H9 (cell line): ENCODE data around the gene PPBP. TPM values are rescaled to one million over a fixed set of nuclear protein-coding genes. Genes with fewer than 3 reads are reported as not detected.

ENCODE experiments used
- DNase-seq: peaks from one replicate; pipeline ENCODE4 v3.0.0-alpha.2; 2017
- H2AFZ ChIP-seq: one replicate; pipeline ENCODE4 v1.6.1; 2013; ENCODE audit warnings: mild to moderate bottlenecking, low read length, control low read depth, moderate library complexity
- H2AK5ac ChIP-seq: 2 replicates; pipeline ENCODE4 v1.6.1; 2013; ENCODE audit warnings: low read length, control low read depth, mixed read lengths; ENCODE audit not compliant: insufficient read length
- H2BK120ac ChIP-seq: one replicate; pipeline ENCODE4 v1.6.1; 2013; ENCODE audit warnings: low read depth, mild to moderate bottlenecking, low read length, control low read depth, inconsistent platforms; ENCODE audit not compliant: poor library complexity, severe bottlenecking
- H2BK12ac ChIP-seq: 2 replicates; pipeline ENCODE4 v1.6.1; 2013; ENCODE audit warnings: low read length, control low read depth, mixed read lengths, low read depth; ENCODE audit not compliant: insufficient read length
- H2BK15ac ChIP-seq: 2 replicates; pipeline ENCODE4 v1.6.1; 2013; ENCODE audit warnings: low read depth, low read length, control low read depth
- H2BK20ac ChIP-seq: one replicate; pipeline ENCODE4 v1.6.1; 2013; ENCODE audit warnings: low read depth, mild to moderate bottlenecking, low read length, control low read depth, inconsistent platforms; ENCODE audit not compliant: poor library complexity, severe bottlenecking
- H2BK5ac ChIP-seq: 2 replicates; pipeline ENCODE4 v1.6.1; 2013; ENCODE audit warnings: low read length, control low read depth, mixed read lengths; ENCODE audit not compliant: insufficient read length
- H3K14ac ChIP-seq: 2 replicates; pipeline ENCODE4 v1.6.1; 2013; ENCODE audit warnings: low read length, control low read depth; ENCODE audit not compliant: insufficient read depth
- H3K18ac ChIP-seq: 2 replicates; pipeline ENCODE4 v1.6.1; 2013; ENCODE audit warnings: low read depth, mild to moderate bottlenecking, mixed read lengths, low read length, control low read depth; ENCODE audit not compliant: insufficient read length
- H3K23ac ChIP-seq: 2 replicates; pipeline ENCODE4 v1.6.1; 2013; ENCODE audit warnings: low read length, control low read depth, mixed read lengths, low read depth; ENCODE audit not compliant: insufficient read length
- H3K23me2 ChIP-seq: 2 replicates; pipeline ENCODE4 v1.6.1; 2013; ENCODE audit warnings: low read depth, mild to moderate bottlenecking, mixed read lengths, low read length, control low read depth; ENCODE audit not compliant: insufficient read length, poor library complexity, severe bottlenecking
- H3K27ac ChIP-seq: 2 replicates; pipeline ENCODE4 v1.5.1; 2013; ENCODE audit warnings: low read length, control low read depth, mixed read lengths, low read depth; ENCODE audit not compliant: insufficient read length
- H3K27me3 ChIP-seq: 2 replicates; pipeline ENCODE4 v1.6.1; 2013; ENCODE audit warnings: low read length, control low read depth, inconsistent platforms; ENCODE audit not compliant: insufficient read depth
- H3K4ac ChIP-seq: 2 replicates; pipeline ENCODE4 v1.6.1; 2013; ENCODE audit warnings: low read depth, mild to moderate bottlenecking, control low read depth, inconsistent platforms, low read length, moderate library complexity
- H3K4me1 ChIP-seq: 2 replicates; pipeline ENCODE4 v1.6.1; 2013; ENCODE audit warnings: low read length, control low read depth, inconsistent platforms; ENCODE audit not compliant: insufficient read depth
- H3K4me2 ChIP-seq: 2 replicates; pipeline ENCODE4 v1.6.1; 2013; ENCODE audit warnings: low read length, control low read depth, mixed read lengths; ENCODE audit not compliant: insufficient read length, insufficient read depth
- H3K56ac ChIP-seq: 2 replicates; pipeline ENCODE4 v1.6.1; 2013; ENCODE audit warnings: low read depth, mild to moderate bottlenecking, mixed read lengths, low read length, control low read depth; ENCODE audit not compliant: insufficient read length
- H3K79me1 ChIP-seq: 2 replicates; pipeline ENCODE4 v1.6.1; 2013; ENCODE audit warnings: low read depth, mild to moderate bottlenecking, moderate library complexity, low read length, control low read depth, inconsistent platforms; ENCODE audit not compliant: insufficient read depth, poor library complexity, severe bottlenecking
- H3K79me2 ChIP-seq: 2 replicates; pipeline ENCODE4 v1.6.1; 2013; ENCODE audit warnings: low read length, control low read depth, inconsistent platforms; ENCODE audit not compliant: insufficient read depth
- H3K9ac ChIP-seq: 2 replicates; pipeline ENCODE4 v1.6.1; 2013; ENCODE audit warnings: low read length, control low read depth, mixed read lengths; ENCODE audit not compliant: insufficient read length; ENCODE audit errors: extremely low read depth
- H3K9me3 ChIP-seq: one replicate; pipeline ENCODE4 v1.6.1; 2013; ENCODE audit warnings: low read depth, low read length, inconsistent platforms; ENCODE audit not compliant: control insufficient read depth
- H3T11ph ChIP-seq: one replicate; pipeline ENCODE4 v1.6.1; 2013; ENCODE audit warnings: mild to moderate bottlenecking, low read length, control low read depth, inconsistent platforms
- H4K20me1 ChIP-seq: one replicate; pipeline ENCODE4 v1.6.1; 2013; ENCODE audit not compliant: control insufficient read depth, insufficient read length, insufficient read depth
- H4K5ac ChIP-seq: 2 replicates; pipeline ENCODE4 v1.6.1; 2013; ENCODE audit warnings: low read depth, mild to moderate bottlenecking, mixed read lengths, low read length, control low read depth; ENCODE audit not compliant: insufficient read length
- H4K8ac ChIP-seq: replicated peaks from 2 replicates; pipeline ENCODE4 v1.6.1; 2013; ENCODE audit warnings: low read length, control low read depth, mixed read lengths, low read depth; ENCODE audit not compliant: insufficient read length
- H4K91ac ChIP-seq: 2 replicates; pipeline ENCODE4 v1.6.1; 2013; ENCODE audit warnings: low read depth, mild to moderate bottlenecking, moderate library complexity, mixed read lengths, low read length, control low read depth; ENCODE audit not compliant: insufficient read length
- H3K27ac Mint-ChIP-seq, 3 experiments: 2 replicates in 2 of 3; 3 replicates in 1 of 3; pipeline ENCODE4 v1.8.0; 2020 to 2021; ENCODE audit warnings: mixed read lengths in 3 of 3, mild to moderate bottlenecking in 1 of 3, moderate library complexity in 1 of 3
- H3K27me3 Mint-ChIP-seq: 2 replicates; pipeline ENCODE4 v1.8.0; 2021; ENCODE audit warnings: low read depth, mild to moderate bottlenecking, moderate library complexity, mixed read lengths
- H3K36me3 Mint-ChIP-seq, 3 experiments: 2 replicates in 2 of 3; 3 replicates in 1 of 3; pipeline ENCODE4 v1.8.0; 2020 to 2021; ENCODE audit warnings: low read depth in 3 of 3, mixed read lengths in 3 of 3; ENCODE audit not compliant: insufficient read depth in 1 of 3
- H3K4me1 Mint-ChIP-seq, 2 experiments: 2 replicates each; pipeline ENCODE4 v1.8.0; 2020; ENCODE audit warnings: mixed read lengths in 2 of 2
- H3K4me3 Mint-ChIP-seq, 2 experiments: 2 replicates in 1 of 2; 3 replicates in 1 of 2; pipeline ENCODE4 v1.8.0; 2020 to 2021; ENCODE audit warnings: mild to moderate bottlenecking in 2 of 2, mixed read lengths in 2 of 2, moderate library complexity in 1 of 2
- H3K9me3 Mint-ChIP-seq, 2 experiments: 2 replicates in 1 of 2; 3 replicates in 1 of 2; pipeline ENCODE4 v1.8.0; 2020; ENCODE audit warnings: mild to moderate bottlenecking in 2 of 2, mixed read lengths in 2 of 2, moderate library complexity in 1 of 2
- WGBS: extraction: QIAGEN DNeasy Blood & Tissue Kit; methylation state at CpG from one replicate; pipeline ENCODE4 v1.1.7; 2013; ENCODE audit warnings: missing lambda C conversion rate, low lambda C conversion rate, mixed read lengths; ENCODE audit not compliant: insufficient read length; ENCODE audit errors: extremely low coverage; 5-methylcytosine and 5-hydroxymethylcytosine counted together
- total RNA-seq: library from RNA; stranded (reverse); gene quantifications from 2 replicates; pipeline ENCODE4 v1.2.1, GENCODE V29; 2021
- TF ChIP-seq, protein P1 (sequence below): fragments of 200-600 bp; sonication (generic); conservative IDR thresholded peaks from 3 replicates; pipeline ENCODE4 v1.8.0; 2021; ENCODE audit warnings: antibody characterized with exemption, mild to moderate bottlenecking

The PPBP gene
- total RNA-seq, 1 experiment from 2014 or later, result 0.33 TPM

DNA sequence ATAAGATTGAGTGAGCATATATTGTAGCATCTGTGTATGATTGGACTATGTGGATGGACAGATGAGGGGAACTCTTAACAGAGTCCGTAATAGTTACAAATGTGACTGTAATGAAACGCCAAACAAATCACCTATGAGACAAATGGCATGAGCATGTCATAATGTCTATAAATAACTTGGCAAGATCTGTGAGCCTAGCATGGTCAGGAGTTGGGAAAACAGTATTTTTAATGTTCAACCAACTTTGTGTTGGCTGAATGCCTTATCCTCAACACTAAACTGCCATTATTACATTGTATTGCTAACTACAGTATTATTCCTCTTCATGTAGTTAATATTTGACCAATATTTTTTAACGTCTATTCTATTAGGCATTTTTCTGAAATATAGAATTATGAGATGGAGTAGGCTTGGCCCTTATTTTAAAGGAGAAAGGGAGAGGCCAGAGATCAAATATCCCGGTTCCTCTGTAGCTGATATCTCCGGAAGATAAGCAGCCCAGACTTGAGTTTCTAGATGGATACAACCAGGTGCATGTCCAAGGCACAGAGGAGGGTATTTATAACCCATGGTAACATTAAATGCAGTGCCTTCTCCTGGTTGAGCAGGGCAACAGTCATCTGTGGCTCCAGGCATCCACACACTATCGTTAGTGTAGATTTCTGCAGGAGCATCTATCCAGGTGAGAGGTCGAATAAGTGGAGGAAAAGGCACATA is 38.8 kb downstream of the PPBP start:
- Histone ChIP-seq H3T11ph (no peak overlapping the region), H4K20me1 (no peaks in the 10 kb centered on the region), H3K79me1 (no peaks in the 10 kb centered on the region), H3K4me1 (peaks cover 2% of the 10 kb centered on the region; the same call in 1 of the 2 replicates), H2AK5ac (no peak overlapping the region), H3K4me2 (no peak overlapping the region), H2BK15ac (no peak overlapping the region), H3K27me3 (peaks cover 23% of the 10 kb centered on the region), H3K9ac (no peak overlapping the region), H3K9me3 (no peaks in the 10 kb centered on the region), H3K79me2 (no peaks in the 10 kb centered on the region), H3K4ac (no peak overlapping the region), H2BK120ac (no peak overlapping the region), H3K56ac (no peak overlapping the region), H3K27ac (no peak overlapping the region), H2AFZ (no peak overlapping the region), H3K23ac (no peak overlapping the region), H2BK20ac (no peak overlapping the region), H2BK12ac (no peak overlapping the region), H3K18ac (no peak overlapping the region), H4K91ac (no peak overlapping the region), H4K5ac (no peak overlapping the region), H4K8ac (no peak overlapping the region), H2BK5ac (no peak overlapping the region), H3K23me2 (peaks cover 5% of the 10 kb centered on the region), H3K14ac (no peak overlapping the region)
- Mint-ChIP-seq H3K36me3 (peaks cover 0 to 13% (median under 1%) of the 10 kb centered on the region in 3 experiments; a peak in 4 of 7 replicates), H3K4me3 (no peak overlapping the region), H3K27ac (no peak overlapping the region; a peak in 1 of 7 replicates), H3K9me3 (peaks cover 6 to 10% of the 10 kb centered on the region in 2 experiments), H3K4me1 (peaks cover 39 to 46% of the 10 kb centered on the region in 2 experiments), H3K27me3 (peaks cover 74% of the 10 kb centered on the region)
- TF ChIP-seq, protein P1, sequence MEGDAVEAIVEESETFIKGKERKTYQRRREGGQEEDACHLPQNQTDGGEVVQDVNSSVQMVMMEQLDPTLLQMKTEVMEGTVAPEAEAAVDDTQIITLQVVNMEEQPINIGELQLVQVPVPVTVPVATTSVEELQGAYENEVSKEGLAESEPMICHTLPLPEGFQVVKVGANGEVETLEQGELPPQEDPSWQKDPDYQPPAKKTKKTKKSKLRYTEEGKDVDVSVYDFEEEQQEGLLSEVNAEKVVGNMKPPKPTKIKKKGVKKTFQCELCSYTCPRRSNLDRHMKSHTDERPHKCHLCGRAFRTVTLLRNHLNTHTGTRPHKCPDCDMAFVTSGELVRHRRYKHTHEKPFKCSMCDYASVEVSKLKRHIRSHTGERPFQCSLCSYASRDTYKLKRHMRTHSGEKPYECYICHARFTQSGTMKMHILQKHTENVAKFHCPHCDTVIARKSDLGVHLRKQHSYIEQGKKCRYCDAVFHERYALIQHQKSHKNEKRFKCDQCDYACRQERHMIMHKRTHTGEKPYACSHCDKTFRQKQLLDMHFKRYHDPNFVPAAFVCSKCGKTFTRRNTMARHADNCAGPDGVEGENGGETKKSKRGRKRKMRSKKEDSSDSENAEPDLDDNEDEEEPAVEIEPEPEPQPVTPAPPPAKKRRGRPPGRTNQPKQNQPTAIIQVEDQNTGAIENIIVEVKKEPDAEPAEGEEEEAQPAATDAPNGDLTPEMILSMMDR, result no peak
- DNase-seq, result no peak
- no CpG with 5 or more reads among the region's 7 CpGs for WGBS
